K562 (cell line): ENCODE data around the gene USP11. TPM values are rescaled to one million over a fixed set of nuclear protein-coding genes. Genes with fewer than 3 reads are reported as not detected.

Source experiments
- ATAC-seq: fragments of 200-7000 bp; cut with Tn5 transposase; 3 replicates; pipeline ENCODE4 v1.9.1; 2020; ENCODE audit warnings: moderate library complexity
- BruUV-seq: library from RNA; stranded (reverse); fragments of 400-500 nt; replicated peaks from 2 replicates; lab custom pipeline; 2021; lab: Mats Ljungman, UMichigan
- CTCF ChIA-PET: fragments of 300-600 bp; formaldehyde crosslinking; extraction: SDS; loops from one replicate; lab custom pipeline; 2021; ENCODE audit warnings: low intra/inter-chr PET ratio; lab: Yijun Ruan, JAX
- POLR2A ChIA-PET: fragments of 300-600, 350-650 bp; sonication (Branson Sonifier 250); formaldehyde crosslinking; extraction: SDS; loops from one replicate; lab custom pipeline; 2021; ENCODE audit warnings: antibody characterized with exemption, inconsistent platforms; lab: Yijun Ruan, JAX
- DNase-seq, 4 experiments: peaks; one replicate each; pipeline versions ENCODE4 v3.0.0 to v3.0.0-alpha.2; 2011 to 2018; ENCODE audit warnings: low spot score in 3 of 4, mixed read lengths in 3 of 4; ENCODE audit errors: extremely low read depth in 1 of 4
- FAIRE-seq: peaks from 2 replicates; lab custom pipeline; 2011; peaks lifted over from hg19 to GRCh38; lab: Jason Lieb, UNC
- H2AFZ ChIP-seq: 2 replicates; pipeline ENCODE4 v1.6.0; 2011; ENCODE audit warnings: low read depth, low read length, control low read depth, inconsistent platforms
- H3K27ac ChIP-seq: fragments of 200-600 bp; 3 replicates; pipeline ENCODE4 v1.8.0; 2011; ENCODE audit warnings: low read depth, mild to moderate bottlenecking, control low read depth, inconsistent platforms, low read length, moderate library complexity, mixed read lengths; ENCODE audit errors: extremely low read depth
- H3K27me3 ChIP-seq, 2 experiments: fragments of 300-600 bp in 1 of 2; 2 replicates in 1 of 2; 3 replicates in 1 of 2; pipeline versions ENCODE4 v1.6.0 to v1.8.0; 2011; ENCODE audit warnings: inconsistent platforms in 2 of 2, low read length in 2 of 2, mild to moderate bottlenecking in 1 of 2, mixed read lengths in 1 of 2, moderate library complexity in 1 of 2; ENCODE audit not compliant: control insufficient read depth in 2 of 2, insufficient read depth in 2 of 2
- H3K36me3 ChIP-seq: fragments of 300-600 bp; 3 replicates; pipeline ENCODE4 v1.8.0; 2011; ENCODE audit warnings: mild to moderate bottlenecking, low read length, inconsistent platforms; ENCODE audit not compliant: control insufficient read depth, insufficient read depth
- H3K4me1 ChIP-seq, 2 experiments: fragments of 200-600 bp in 1 of 2; replicated peaks in 1 of 2; 2 replicates in 1 of 2; 3 replicates in 1 of 2; pipeline versions ENCODE4 v1.5.1 to v1.8.0; 2011; ENCODE audit warnings: inconsistent platforms in 2 of 2, low read length in 2 of 2, mild to moderate bottlenecking in 1 of 2, mixed read lengths in 1 of 2, moderate library complexity in 1 of 2; ENCODE audit not compliant: control insufficient read depth in 2 of 2, insufficient read depth in 2 of 2
- H3K4me2 ChIP-seq: 2 replicates; pipeline ENCODE4 v1.6.1; 2011; ENCODE audit warnings: low read length, control low read depth, inconsistent platforms, mixed read lengths; ENCODE audit not compliant: insufficient read depth
- H3K4me3 ChIP-seq: fragments of 200-600 bp; sonication (generic), shearing (Covaris generic); 2 replicates; pipeline ENCODE4 v1.5.1; 2016; ENCODE audit warnings: control low read depth, inconsistent platforms
- H3K79me2 ChIP-seq: fragments of 200-600 bp; 3 replicates; pipeline ENCODE4 v1.8.0; 2011; ENCODE audit warnings: low read length, inconsistent platforms; ENCODE audit not compliant: control insufficient read depth, insufficient read depth
- H3K9ac ChIP-seq, 2 experiments: 2 replicates each; pipeline versions ENCODE4 v1.6.0 to v1.6.1; 2011; ENCODE audit warnings: low read depth in 2 of 2, low read length in 2 of 2, control low read depth in 1 of 2, inconsistent platforms in 1 of 2, mild to moderate bottlenecking in 1 of 2, mixed read lengths in 1 of 2; ENCODE audit not compliant: insufficient read depth in 1 of 2
- H3K9me1 ChIP-seq: one replicate; pipeline ENCODE4 v1.6.0; 2011; ENCODE audit warnings: inconsistent platforms, mild to moderate bottlenecking, low read length, moderate library complexity; ENCODE audit not compliant: control insufficient read depth, insufficient read depth
- H3K9me3 ChIP-seq: replicated peaks from 2 replicates; pipeline ENCODE4 v1.5.1; 2011; ENCODE audit warnings: low read depth, low read length, inconsistent platforms; ENCODE audit not compliant: control insufficient read depth, insufficient read depth
- H4K20me1 ChIP-seq: replicated peaks from 2 replicates; pipeline ENCODE4 v1.6.1; 2011; ENCODE audit warnings: low read length, inconsistent platforms, mixed read lengths; ENCODE audit not compliant: control insufficient read depth, insufficient read depth
- ESRRA ChIP-seq: fragments of 450-650 bp; IDR thresholded peaks from 2 replicates; pipeline ENCODE4 v1.6.1; 2014; ENCODE audit warnings: low read depth, mild to moderate bottlenecking, moderate library complexity, borderline replicate concordance
- FIP1L1 ChIP-seq: fragments of 200-400 bp; formaldehyde crosslinking; IDR thresholded peaks from 2 replicates; pipeline ENCODE4 v1.6.1; 2018; ENCODE audit warnings: mild to moderate bottlenecking, low read depth, low read length; ENCODE audit not compliant: poor library complexity, severe bottlenecking
- GATAD2B ChIP-seq: fragments of 450-650 bp; IDR thresholded peaks from 2 replicates; pipeline ENCODE4 v1.6.1; 2017; ENCODE audit warnings: mild to moderate bottlenecking, borderline replicate concordance
- KDM5B ChIP-seq: fragments of 200-600 bp; sonication (generic); IDR thresholded peaks from 2 replicates; pipeline ENCODE4 v1.6.1; 2012; ENCODE audit warnings: low read depth, mild to moderate bottlenecking, moderate library complexity, low read length, control low read depth, inconsistent platforms; ENCODE audit not compliant: insufficient replicate concordance
- MAZ ChIP-seq, 2 experiments: fragments of 450-650 bp in 1 of 2; sonication (generic) in 1 of 2; formaldehyde crosslinking; IDR thresholded peaks in 1 of 2; conservative IDR thresholded peaks in 1 of 2; 2 replicates each; pipeline versions ENCODE4 v1.4.0 to v1.5.0; 2020; ENCODE audit warnings: mild to moderate bottlenecking in 1 of 2, missing genetic modification reagents in 1 of 2
- NR2C1 ChIP-seq, 2 experiments: fragments of 450-650 bp; IDR thresholded peaks; 2 replicates each; pipeline ENCODE4 v1.6.1; 2017; ENCODE audit warnings: mild to moderate bottlenecking in 2 of 2, antibody characterized with exemption in 1 of 2, inconsistent platforms in 1 of 2, missing compliant biosample characterization in 1 of 2, missing genetic modification characterization in 1 of 2
- NR2C2 ChIP-seq, 2 experiments: fragments of 200-800 bp in 1 of 2; sonication (Bioruptor generic) in 1 of 2; sonication (generic) in 1 of 2; formaldehyde crosslinking in 1 of 2; IDR thresholded peaks; 2 replicates each; pipeline versions ENCODE4 v1.6.1 to v1.8.0; 2016 to 2022; ENCODE audit warnings: mild to moderate bottlenecking in 1 of 2, missing compliant biosample characterization in 1 of 2, missing genetic modification characterization in 1 of 2, missing genetic modification reagents in 1 of 2
- RBBP5 ChIP-seq: fragments of 200-600 bp; sonication (generic); IDR thresholded peaks from 2 replicates; pipeline ENCODE4 v1.6.1; 2012; ENCODE audit warnings: borderline replicate concordance, mild to moderate bottlenecking, low read length, control low read depth, inconsistent platforms; ENCODE audit not compliant: insufficient read depth, poor library complexity, severe bottlenecking
- RBFOX2 ChIP-seq: fragments of 200-400 bp; formaldehyde crosslinking; IDR thresholded peaks from 2 replicates; pipeline ENCODE4 v1.6.1; 2017; ENCODE audit warnings: low read depth, mild to moderate bottlenecking, low read length, moderate library complexity
- RBM17 ChIP-seq: fragments of 200-400 bp; formaldehyde crosslinking; IDR thresholded peaks from 2 replicates; pipeline ENCODE4 v1.6.1; 2017; ENCODE audit warnings: low read depth, mild to moderate bottlenecking, low read length, borderline replicate concordance
- SIX5 ChIP-seq, 2 experiments: IDR thresholded peaks; 2 replicates each; pipeline ENCODE4 v1.6.1; 2011; ENCODE audit warnings: low read length in 2 of 2, borderline replicate concordance in 1 of 2, low read depth in 1 of 2, mild to moderate bottlenecking in 1 of 2, moderate library complexity in 1 of 2; ENCODE audit not compliant: insufficient read depth in 1 of 2
- THAP7 ChIP-seq: fragments of 250-450 bp; sonication (Bioruptor Pico); IDR thresholded peaks from 2 replicates; pipeline ENCODE4 v1.5.0; 2021
- ZEB2 ChIP-seq: fragments of 450-650 bp; IDR thresholded peaks from 2 replicates; pipeline ENCODE4 v1.6.1; 2016
- ZNF143 ChIP-seq: sonication (generic); formaldehyde crosslinking; IDR thresholded peaks from 2 replicates; pipeline ENCODE4 v1.9.0; 2022; ENCODE audit warnings: mild to moderate bottlenecking, missing genetic modification reagents
- ZNF197 ChIP-seq: fragments of 200-800 bp; sonication (Bioruptor generic); IDR thresholded peaks from 2 replicates; pipeline ENCODE4 v1.6.1; 2016; ENCODE audit warnings: low read depth, missing genetic modification characterization, missing compliant biosample characterization
- ZNF253 ChIP-seq: fragments of 250-450 bp; sonication (Bioruptor Pico); conservative IDR thresholded peaks from 2 replicates; pipeline ENCODE4 v1.6.1; 2021; ENCODE audit warnings: mild to moderate bottlenecking
- ZNF324 ChIP-seq: fragments of 250-450 bp; sonication (Bioruptor Pico); IDR thresholded peaks from 2 replicates; pipeline ENCODE4 v1.4.0; 2020; ENCODE audit warnings: mild to moderate bottlenecking
- WGBS: fragments of 100-300 bp; shearing (Covaris generic); methylation state at CpG from one replicate; pipeline ENCODE4 v1.1.6; 2016; ENCODE audit warnings: low coverage, mixed read lengths; ENCODE audit not compliant: insufficient coverage; ENCODE audit errors: missing lambda C conversion rate; 5-methylcytosine and 5-hydroxymethylcytosine counted together
- in situ Hi-C: fragments of 300-500 bp; cut with MboI; formaldehyde crosslinking; loops from 4 replicates; pipeline ENCODE4 v1.15.0; 2018; ENCODE audit warnings: inconsistent platforms, mixed read lengths
- intact Hi-C: fragments of 100-400 bp; cut with micrococcal nuclease; formaldehyde crosslinking; loops from 2 replicates; pipeline ENCODE4 v1.14.2; 2022
- polyA plus RNA-seq, 8 experiments: library from polyadenylated mRNA; depleted of rRNA in 4 of 8; stranded (reverse) in 5 of 8; unstranded in 3 of 8; fragments of >200 nt; fragmentation: Nextera tagmentation in 2 of 8; fragmentation: Illumina TruSeq in 1 of 8; extraction: Ambion mirVana in 2 of 8; extraction: Trizol in 1 of 8; gene quantifications; 2 replicates each; pipeline versions ENCODE4 v1.2.1 to v1.2.3, GENCODE V29; 2011 to 2014; ENCODE audit warnings: inconsistent platforms in 1 of 8, missing spikeins in 1 of 8
- total RNA-seq, 7 experiments: library from RNA; depleted of rRNA in 6 of 7; stranded (reverse); fragments of >200 nt in 6 of 7; fragmentation: Illumina TruSeq in 2 of 7; extraction: Trizol in 2 of 7; gene quantifications; 2 replicates each; pipeline versions ENCODE4 v1.2.1 to v1.2.3, GENCODE V29; 2011 to 2021; ENCODE audit warnings: low replicate concordance in 1 of 7

Gene USP11
- total and polyA plus RNA-seq, 9 of the 15 experiments (the other 6 are each of a cell fraction or from before 2014, with no cell fraction given) = 2.5 to 29.0 (median 11.7) TPM

GRCh38 chrX:47218920-47219815, 13.6 kb upstream of the USP11 start:
- in situ Hi-C loops = no loop called here
- no TSS peak for BruUV-seq
- Histone ChIP-seq H3K4me1 (peaks cover 16 to 30% of the 10 kb centered on the region in 2 experiments; a peak in 4 of 5 replicates), H2AFZ (peak overlapping the region; percentile 99), H3K79me2 (peaks cover 46% of the 10 kb centered on the region), H3K9me1 (peaks cover 7% of the 10 kb centered on the region), H3K9me3 (no peaks in the 10 kb centered on the region), H3K36me3 (peaks cover 61% of the 10 kb centered on the region; the same call in 2 of the 3 replicates), H3K27me3 (no peaks in the 10 kb centered on the region), H3K27ac (peak overlapping the region; percentile 96), H3K9ac (peak overlapping the region; percentile 96 to 99), H4K20me1 (peaks cover 37% of the 10 kb centered on the region), H3K4me2 (peak overlapping the region; percentile 98), H3K4me3 (peak overlapping the region; percentile 87)
- intact Hi-C loops = loop anchor here (1.0 kb wide), 1 partner anchor 14 kb away; the partner anchor contains the start of gene USP11
- ChIA-PET POLR2A (interaction anchor here (1.0 to 2.8 kb wide), 4 partner anchors 11 to 18 kb away, joined by 3 to 21 read pairs (median 13); no protein-coding TSS in a partner anchor), CTCF (no interaction called here)
- no peak for FAIRE-seq
- ATAC-seq = peak; percentile 27
- DNase-seq = peak; percentile 68 to 72 (median 71)
- 9% methylated on average over 13 of the region's 60 CpGs for WGBS
- TF ChIP-seq ZEB2 (no peak), KDM5B (peak; percentile 66), ZNF197 (no peak), NR2C2 (CRISPR knock-in tag; IDR thresholded peaks at IDR 0.05) (no peak), NR2C2 (tag; IDR thresholded peaks at IDR 0.05) (peak; percentile 93), GATAD2B (0 out of 2 replicates have a peak, but pooled peaks have one; percentile 68), THAP7 (CRISPR knock-in tag) (0 out of 2 replicates have a peak, but pooled peaks have one; percentile 37), RBBP5 (peak; percentile 80), RBFOX2 (peak; percentile 72), ZNF324 (CRISPR knock-in tag) (no peak), SIX5 (IDR thresholded peaks at IDR 0.05; ENCODE audit: borderline replicate concordance in 1 of 2, insufficient read depth in 1 of 2, low read depth in 1 of 2, low read length in 2 of 2) (no peak), NR2C1 (IDR thresholded peaks at IDR 0.05) (peak; percentile 77), NR2C1 (tag; IDR thresholded peaks at IDR 0.05) (peak; percentile 52), RBM17 (no peak), FIP1L1 (peak; percentile 20), ZNF143 (CRISPR knock-in tag) (peak; percentile 76), MAZ (CRISPR knock-in tag; conservative IDR thresholded peaks at IDR 0.05 in 1 of 2, IDR thresholded peaks at IDR 0.05 in 1 of 2) (peak; percentile 56 to 63; a peak in 3 of 4 replicates), ESRRA (peak; percentile 83), ZNF253 (CRISPR knock-in tag) (no peak)
